ENCODE data around the gene YES1.

GRCh38 chr18:706405-706804, 105.6 kb downstream of the YES1 start:
- TF ChIP-seq SUZ12 (IDR thresholded peaks at IDR 0.05; ENCODE audit: extremely low read depth, insufficient read depth, insufficient read length) (no peak), ZNF274 (IDR thresholded peaks at IDR 0.05; ENCODE audit: low read depth, low read length) (no peak)
